D721Med (cell line): Measurements from ENCODE around the gene MS4A18.
"Not testable (repeated sequence)": the region's sequence is repeated elsewhere in the genome, so short reads cannot be mapped to it uniquely, and the experiment has no call there.

Experiments used
- DNase-seq: peaks from one replicate; pipeline ENCODE4 v3.0.0; 2011; ENCODE audit warnings: low spot score; ENCODE audit not compliant: insufficient read length
- FAIRE-seq: peaks from 2 replicates; lab custom pipeline; 2011; peaks lifted over from hg19 to GRCh38; lab: Jason Lieb, UNC
- CTCF ChIP-seq: IDR thresholded peaks from 2 replicates; pipeline ENCODE4 v1.5.1; 2012; ENCODE audit warnings: mild to moderate bottlenecking, control low read depth; ENCODE audit not compliant: insufficient read depth; ENCODE audit errors: missing control alignments

Gene MS4A18

GRCh38 chr11:60724420-60724819 is at the start of gene MS4A18:
TSS of gene MS4A18 (plus strand) at chr11:60724720.
- no peak for FAIRE-seq
- no peak for TF ChIP-seq CTCF
- DNase-seq = no peak

DNA sequence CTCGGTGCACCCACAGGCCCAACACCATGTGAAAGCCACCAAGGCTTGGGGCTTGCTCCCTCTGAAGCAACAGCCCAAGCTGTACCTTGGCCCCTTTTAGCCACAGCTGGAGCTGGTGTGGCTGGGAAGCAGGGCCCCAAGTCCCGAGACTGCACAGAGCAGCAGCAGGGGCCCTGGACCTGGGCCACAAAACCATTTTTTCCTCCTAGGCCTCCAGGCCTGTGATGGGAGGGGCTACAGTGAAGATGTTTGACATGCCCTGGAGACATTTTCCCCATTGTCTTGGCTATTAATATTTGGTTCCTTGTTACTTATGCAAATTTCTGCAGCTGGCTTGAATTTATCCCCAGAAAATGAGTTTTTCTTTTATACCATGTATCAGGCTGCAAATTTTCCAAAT is 46.3 kb upstream of the MS4A18 start:
- not testable (repeated sequence) for DNase-seq, FAIRE-seq

GRCh38 chr11:60679879-60680278 is 44.6 kb upstream of the MS4A18 start:
- no peak for FAIRE-seq
- DNase-seq = no peak
- no peak for TF ChIP-seq CTCF

- no peak for DNase-seq
- no peak for FAIRE-seq
- no peak for TF ChIP-seq CTCF
Observed at GRCh38 chr11:60680455-60681119, 43.9 kb upstream of the MS4A18 start.

DNA sequence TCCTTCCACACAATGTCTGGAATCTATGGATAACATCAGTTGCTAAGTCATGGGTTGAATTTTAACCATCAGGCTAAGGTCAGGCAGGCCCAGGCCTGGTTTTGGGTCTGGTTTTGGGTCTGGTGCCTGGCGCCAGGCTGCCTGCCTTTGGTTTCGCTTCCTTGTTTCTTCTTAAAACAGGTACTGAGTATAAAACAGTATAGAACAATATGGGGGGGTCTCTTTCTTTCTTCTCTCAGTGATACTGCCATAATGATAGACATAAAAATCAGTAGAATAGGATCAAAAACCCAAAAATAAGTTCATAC is 40.0 kb upstream of the MS4A18 start:
- not testable (repeated sequence) for FAIRE-seq, DNase-seq

- DNase-seq = no peak
- no peak for TF ChIP-seq CTCF
- no peak for FAIRE-seq
Observed at GRCh38 chr11:60691661-60692060, 32.9 kb upstream of the MS4A18 start.

- FAIRE-seq (no peak), DNase-seq (no peak)
- TF ChIP-seq CTCF = no peak
Observed at GRCh38 chr11:60699284-60699691, 25.2 kb upstream of the MS4A18 start, which contains the start of gene MS4A8. TSS of gene MS4A8 (plus strand) at chr11:60699612. CDS start at chr11:60700861, 1,249 bp downstream.

- no peak for FAIRE-seq
- no peak for TF ChIP-seq CTCF
Observed at GRCh38 chr11:60699936-60700335, 24.6 kb upstream of the MS4A18 start.

More at GRCh38 chr11:60699936-60700335, 24.6 kb upstream of the MS4A18 start:
- no peak for DNase-seq
